ENCODE results near the gene CASP4.
"Not testable (repeated sequence)": the region's sequence is repeated elsewhere in the genome, so short reads cannot be mapped to it uniquely, and the experiment has no call there.

CASP4 gene

DNA sequence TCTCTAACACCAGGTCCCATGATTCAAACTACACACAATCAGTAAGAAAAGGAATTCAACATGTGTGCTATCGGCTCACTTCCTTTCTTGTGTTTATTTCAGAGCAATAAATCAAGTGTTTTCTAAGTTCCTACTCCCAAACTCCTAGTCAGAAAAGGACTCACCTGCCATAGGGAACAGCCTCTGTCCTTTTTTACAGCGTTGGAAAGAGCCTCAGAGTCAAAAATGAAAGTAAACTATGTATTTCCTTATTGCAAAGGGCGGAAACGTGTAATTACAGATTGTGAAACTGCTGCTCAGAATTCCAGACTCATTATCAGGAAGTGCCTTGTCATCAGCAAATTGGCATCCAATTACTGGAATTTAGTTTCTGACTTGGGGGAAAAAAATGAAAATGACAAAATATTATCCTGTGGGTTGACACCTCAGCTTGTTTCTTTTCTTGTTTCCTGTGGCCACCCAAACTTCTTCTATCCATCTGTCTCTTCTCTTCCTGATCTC is at the start of gene CASP4:
CASP4 (minus strand) TSS at position 220 of the 501 bp plus-strand sequence; CDS start at position 171, 49 bp downstream.
- no peak for DNase-seq

- DNase-seq: no peak
These were observed 39.1 kb upstream of the CASP4 start for GRCh38 chr11:105007463-105007862.

DNA sequence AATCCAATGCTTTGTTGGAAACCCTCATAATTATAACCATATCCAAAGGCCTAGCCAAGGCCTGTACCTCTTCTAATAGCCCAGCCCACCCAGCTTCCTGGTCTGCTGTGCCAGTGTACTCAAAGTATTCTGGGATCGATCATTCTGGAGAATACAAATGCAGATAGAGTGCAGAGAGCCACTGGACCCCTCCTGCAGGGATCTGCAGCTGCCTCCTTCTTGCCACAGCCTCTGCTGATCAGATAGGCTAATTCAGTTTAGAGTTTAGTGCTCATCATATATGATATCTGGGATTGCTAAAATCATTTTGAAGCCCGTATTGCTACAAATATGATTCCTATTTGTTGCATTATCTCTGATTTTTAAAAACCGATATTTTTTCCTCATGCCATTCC is 37.1 kb upstream of the CASP4 start:
- DNase-seq: no peak

DNA sequence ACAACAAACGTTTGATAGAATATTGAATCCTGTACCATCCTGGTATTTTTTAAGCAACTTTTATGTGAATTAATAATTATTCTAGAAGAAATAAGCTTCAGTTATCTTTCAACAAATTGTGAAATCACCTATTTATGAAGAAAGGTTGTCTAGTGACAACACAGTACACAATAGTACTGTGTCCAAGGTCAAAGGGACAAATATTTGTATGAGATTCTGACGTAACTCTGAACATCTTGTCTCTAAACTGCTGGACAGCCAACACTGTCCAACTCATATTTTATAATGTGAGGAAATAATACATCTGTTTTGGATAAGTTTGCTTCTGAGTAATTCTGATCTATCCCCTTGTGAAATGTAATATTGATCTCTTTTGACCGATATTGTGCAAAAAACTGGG is 35.6 kb upstream of the CASP4 start:
- no peak for DNase-seq

DNA sequence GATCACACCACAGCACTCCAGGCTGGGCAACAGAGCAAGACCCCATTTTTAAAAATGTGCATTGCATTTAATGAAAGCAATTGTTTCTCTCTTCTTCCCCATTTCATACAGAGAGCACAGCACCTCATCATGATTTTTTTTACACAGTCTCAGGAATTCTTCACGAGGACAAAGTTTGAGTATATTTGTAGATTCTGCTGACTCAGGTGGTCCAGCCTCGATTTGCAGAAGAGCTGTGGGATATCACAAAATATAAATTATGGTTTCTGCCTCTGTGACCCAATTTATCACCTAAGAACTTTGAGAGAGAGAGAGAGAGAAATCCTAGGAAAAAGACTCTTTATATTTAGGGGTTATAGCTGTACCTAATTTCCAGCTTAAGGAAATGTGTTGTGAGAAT is 34.8 kb upstream of the CASP4 start:
- no peak for DNase-seq

GRCh38 chr11:105000797-105001196 is 32.4 kb upstream of the CASP4 start:
- DNase-seq: no peak

DNA sequence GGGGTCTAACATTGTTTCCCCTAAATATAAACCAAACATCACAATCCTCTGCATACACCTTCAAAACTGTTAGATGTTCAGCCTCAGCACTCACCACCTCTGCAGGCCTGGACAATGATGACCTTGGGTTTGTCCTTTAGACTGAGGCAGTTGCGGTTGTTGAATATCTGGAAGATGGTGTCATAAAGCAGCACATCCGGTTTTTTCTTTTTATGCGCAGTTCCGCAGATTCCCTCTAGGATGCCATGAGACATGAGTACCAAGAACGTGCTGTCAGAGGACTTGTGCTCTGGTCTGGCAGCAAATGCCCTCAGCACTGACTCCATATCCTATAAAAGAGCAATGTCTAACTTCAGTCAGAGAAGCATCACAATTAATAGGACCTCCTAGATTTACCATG is 31.8 kb upstream of the CASP4 start:
- DNase-seq: no peak

GRCh38 chr11:104999721-105000120 is 31.3 kb upstream of the CASP4 start:
- DNase-seq: no peak

GRCh38 chr11:104997288-104997687 is 28.9 kb upstream of the CASP4 start:
- DNase-seq: no peak

DNA sequence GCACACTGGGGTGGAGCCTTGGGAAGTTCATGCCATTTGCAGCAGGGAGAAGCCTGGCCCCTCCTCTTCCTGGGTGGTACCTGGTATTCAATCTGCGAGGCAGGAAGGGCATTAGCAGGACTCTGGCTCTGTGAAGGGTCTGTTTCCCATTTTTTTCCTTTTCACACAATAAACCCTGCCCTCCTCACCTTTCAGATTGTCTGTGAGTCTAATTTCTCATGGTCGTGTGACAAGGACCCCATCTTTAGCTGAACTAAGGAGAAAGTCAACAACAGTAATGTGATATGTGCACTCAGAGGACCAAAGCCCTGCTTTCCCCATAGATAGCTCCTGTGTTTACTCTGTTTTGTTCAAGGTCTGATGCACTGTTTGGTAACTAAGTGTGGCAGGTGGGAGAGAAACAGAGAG is 26.6 kb upstream of the CASP4 start:
- no peak for DNase-seq

- DNase-seq: no peak
These were observed 24.4 kb upstream of the CASP4 start for GRCh38 chr11:104992781-104993180.

DNA sequence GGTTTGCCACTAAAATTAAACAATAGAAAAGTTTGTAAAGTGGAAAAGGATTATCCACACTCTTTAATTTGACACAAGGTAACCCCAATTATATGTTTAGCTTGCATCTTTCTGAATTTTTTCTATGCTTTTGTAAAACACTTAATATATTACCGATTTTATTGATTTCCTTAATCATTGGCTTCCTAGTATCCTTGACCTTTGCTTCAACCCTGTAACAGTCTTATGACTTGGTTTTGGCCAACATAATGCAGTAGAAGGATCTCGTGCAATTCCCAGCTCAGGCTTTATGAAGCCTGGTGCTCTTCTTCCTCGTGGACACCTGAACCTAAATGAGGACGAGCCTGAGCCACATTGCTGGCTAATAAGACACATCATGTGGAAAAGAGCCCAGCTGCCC is 23.6 kb upstream of the CASP4 start:
- no peak for DNase-seq

DNA sequence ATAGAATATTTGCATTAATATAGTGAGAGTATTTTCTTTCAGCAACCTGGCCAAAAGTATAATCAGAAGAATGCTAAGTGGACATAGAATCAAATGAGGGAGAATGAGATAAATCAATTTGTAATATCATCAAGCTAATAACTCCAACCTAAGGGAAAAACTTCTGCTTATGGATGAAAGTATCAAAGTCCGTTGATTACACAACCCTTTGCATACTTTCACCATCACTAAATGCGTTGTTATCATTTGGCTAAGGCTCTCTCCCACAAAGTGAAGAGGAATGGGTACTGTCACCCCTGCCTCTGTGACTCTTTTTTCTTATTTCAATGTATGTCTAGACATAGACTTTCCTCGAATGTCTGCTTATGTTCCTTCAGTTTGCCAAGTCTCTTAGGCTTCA is 16.4 kb upstream of the CASP4 start:
- no peak for DNase-seq

DNA sequence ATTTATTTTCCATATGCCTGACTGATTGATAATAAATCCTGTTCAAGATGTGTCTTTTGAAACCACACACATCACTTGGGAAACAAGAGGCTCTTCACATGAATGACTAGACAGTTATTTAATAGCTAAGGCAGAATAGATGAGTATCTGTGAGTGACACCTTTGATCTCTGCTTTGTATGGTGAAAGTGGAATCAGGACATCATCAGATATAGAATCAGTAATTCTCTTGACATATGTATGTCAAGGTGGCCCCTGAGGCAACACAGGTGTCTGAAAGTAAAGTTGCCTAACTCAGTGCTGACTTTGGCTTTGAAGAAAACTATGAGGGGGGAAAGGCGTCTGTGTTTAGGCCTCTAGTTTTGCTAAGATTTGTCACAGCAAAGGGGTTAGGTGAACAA is 11.5 kb upstream of the CASP4 start:
- DNase-seq: no peak

GRCh38 chr11:104973616-104974015 is 5.2 kb upstream of the CASP4 start:
- DNase-seq: no peak

- DNase-seq: not testable (repeated sequence)
These were observed 4.5 kb upstream of the CASP4 start for GRCh38 chr11:104972924-104973323.

- DNase-seq: no peak
These were observed 2.4 kb upstream of the CASP4 start for GRCh38 chr11:104970756-104971155.

DNA sequence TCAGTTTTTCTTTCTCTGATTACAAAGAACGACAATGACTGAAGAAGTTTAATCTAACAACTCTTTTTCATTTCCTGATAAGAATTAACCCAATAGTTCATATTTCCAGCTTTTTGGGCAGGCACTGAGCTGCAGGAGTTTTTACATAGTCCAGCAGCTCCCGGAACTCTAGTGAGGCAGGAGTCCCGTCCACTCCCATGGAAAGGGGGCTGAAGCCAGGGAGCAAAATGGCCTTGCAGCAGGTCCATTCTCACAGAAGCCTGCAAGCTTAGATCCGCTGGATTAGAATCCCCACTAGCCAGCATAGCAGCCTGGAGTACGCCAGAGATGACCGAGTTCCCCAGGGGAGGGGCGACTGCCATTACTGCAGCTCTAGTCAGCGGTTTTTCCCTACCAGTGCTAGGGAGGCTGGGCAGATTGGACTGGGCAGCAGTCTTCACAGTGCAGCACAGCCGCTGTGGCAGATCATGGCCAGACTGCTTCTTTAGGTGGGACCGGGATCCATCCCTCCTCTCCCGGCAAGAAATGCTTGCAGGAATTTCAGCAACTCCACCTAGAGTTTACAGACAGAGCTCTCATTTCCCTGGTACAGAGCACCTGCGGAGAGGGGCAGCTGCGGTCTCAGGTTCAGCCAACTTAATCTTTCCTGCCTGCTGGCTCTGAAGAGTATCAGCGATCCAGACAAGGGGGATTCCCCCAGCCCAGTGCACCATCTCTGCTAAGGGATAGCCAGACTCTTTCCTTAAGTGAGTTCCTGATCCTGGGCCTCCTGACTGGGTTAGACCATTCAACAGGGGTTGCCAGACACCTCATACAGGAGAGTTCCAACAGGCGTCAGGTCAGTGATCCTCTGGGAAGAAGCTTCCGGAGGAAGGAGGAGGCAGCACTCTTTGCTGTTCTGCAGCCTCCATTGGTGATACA is 742 bp upstream of the CASP4 start:
- no peak for DNase-seq

GRCh38 chr11:104967534-104968354 is 630 bp downstream of the CASP4 start:
- no peak for DNase-seq

- no peak for DNase-seq
These were observed 2.6 kb downstream of the CASP4 start for GRCh38 chr11:104965735-104966134.

DNA sequence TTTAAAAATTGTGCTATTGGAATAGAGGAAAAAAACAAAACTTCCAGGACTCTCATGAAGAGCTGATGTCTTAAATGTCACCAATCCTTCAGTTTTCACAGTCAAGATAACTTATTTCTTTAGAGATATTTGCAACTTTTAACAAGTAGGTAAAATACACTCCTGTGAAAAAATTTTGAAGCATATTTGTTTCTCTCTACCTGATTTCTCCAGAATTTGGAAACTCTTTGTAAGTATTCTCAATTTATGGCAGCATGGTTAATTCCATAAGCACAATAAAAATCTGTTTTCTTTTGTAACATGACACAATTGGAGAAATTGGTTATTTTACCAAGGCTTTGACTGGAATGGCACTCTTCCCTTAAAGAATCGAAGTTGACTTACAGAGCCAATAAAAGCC is 4.1 kb downstream of the CASP4 start:
- DNase-seq: no peak

GRCh38 chr11:104962852-104963251 is 5.5 kb downstream of the CASP4 start:
- DNase-seq: no peak

GRCh38 chr11:104957280-104957679 is 11.1 kb downstream of the CASP4 start:
- DNase-seq: no peak

DNA sequence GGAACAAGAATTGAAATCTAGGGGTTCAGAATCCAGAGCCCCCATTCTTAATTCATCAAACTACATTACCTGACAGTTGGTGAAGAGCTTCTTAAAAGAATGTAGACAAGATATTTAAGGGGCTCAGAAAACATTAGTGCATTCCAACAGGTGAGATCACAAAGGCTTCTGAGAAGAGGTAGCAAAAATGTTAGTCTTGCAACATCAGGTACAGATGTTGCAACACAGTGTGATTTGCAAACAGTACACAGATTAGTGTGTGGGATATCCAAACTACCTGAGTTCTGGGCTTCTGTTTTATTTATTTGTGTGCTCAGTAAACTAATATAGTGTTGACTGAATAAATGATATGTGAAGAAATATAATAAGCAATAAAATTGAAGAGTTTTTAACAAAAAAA is 11.8 kb downstream of the CASP4 start:
- DNase-seq: no peak

All from NCI-H446 (cell line).